ENCODE measurements around the gene CAPZA1. TPM values are rescaled to one million over a fixed set of nuclear protein-coding genes. Genes with fewer than 3 reads are reported as not detected.

The CAPZA1 gene
- total RNA-seq, 1 experiment from 2014 or later, result 97.5 TPM

GRCh38 chr1:112636056-112636455, 16.4 kb downstream of the CAPZA1 start:
- Mint-ChIP-seq H3K4me1 (peaks cover 6% of the 10 kb centered on the region), H3K36me3 (peaks cover 10% of the 10 kb centered on the region), H3K27ac (no peak overlapping the region), H3K9me3 (peaks cover 10% of the 10 kb centered on the region), H3K27me3 (ENCODE audit: low read depth) (no peaks in the 10 kb centered on the region), H3K4me3 (no peak overlapping the region)
- ChIA-PET CTCF (interaction anchor here (0.6 kb wide), 1 partner anchor 159 kb away, joined by 5 read pairs; no protein-coding TSS in a partner anchor), POLR2A (interaction anchor here (0.6 kb wide), 1 partner anchor 13 kb away, joined by 3 read pairs; no protein-coding TSS in a partner anchor)
- TF ChIP-seq NR1H2 (CRISPR knock-in tag; IDR thresholded peaks at IDR 0.05), result no peak
- no peak for TF ChIP-seq FOXP1 (CRISPR knock-in tag; IDR thresholded peaks at IDR 0.05; ENCODE audit: borderline replicate concordance)
- TF ChIP-seq ZSCAN18 (CRISPR knock-in tag; IDR thresholded peaks at IDR 0.05), result no peak
- TF ChIP-seq ZNF138 (CRISPR knock-in tag; conservative IDR thresholded peaks at IDR 0.05), result no peak
- no peak for TF ChIP-seq IRF2 (CRISPR knock-in tag; IDR thresholded peaks at IDR 0.05; ENCODE audit: borderline replicate concordance, low read depth)
- no peak for TF ChIP-seq KAT7 (CRISPR knock-in tag; IDR thresholded peaks at IDR 0.05; ENCODE audit: borderline replicate concordance)
- no peak for TF ChIP-seq ATF1 (CRISPR knock-in tag; IDR thresholded peaks at IDR 0.05)
- no peak for TF ChIP-seq ZBTB21 (CRISPR knock-in tag; IDR thresholded peaks at IDR 0.05; ENCODE audit: borderline replicate concordance)
- no peak for TF ChIP-seq NR2C2 (CRISPR knock-in tag; IDR thresholded peaks at IDR 0.05)
- no peak for TF ChIP-seq GRHL2 (CRISPR knock-in tag; IDR thresholded peaks at IDR 0.05; ENCODE audit: insufficient replicate concordance, severe bottlenecking)
- ATAC-seq (no peak), DNase-seq (ENCODE audit: low spot score) (no peak)

GRCh38 chr1:112636597-112637253, 17.1 kb downstream of the CAPZA1 start:
- Mint-ChIP-seq H3K36me3 (peaks cover 10% of the 10 kb centered on the region), H3K4me3 (no peak overlapping the region), H3K27ac (no peak overlapping the region), H3K27me3 (ENCODE audit: low read depth) (no peaks in the 10 kb centered on the region), H3K9me3 (peaks cover 10% of the 10 kb centered on the region), H3K4me1 (peaks cover 6% of the 10 kb centered on the region)
- ATAC-seq (no peak), DNase-seq (ENCODE audit: low spot score) (no peak)
- POLR2A ChIA-PET, result no interaction called here
- CTCF ChIA-PET, result no interaction called here
- no peak for TF ChIP-seq TEAD4 (CRISPR knock-in tag; IDR thresholded peaks at IDR 0.05)
- no peak for TF ChIP-seq PREB (CRISPR knock-in tag; IDR thresholded peaks at IDR 0.05; ENCODE audit: borderline replicate concordance)
- no peak for TF ChIP-seq ATF2 (CRISPR knock-in tag; IDR thresholded peaks at IDR 0.05; ENCODE audit: borderline replicate concordance, low read depth)
- no peak for TF ChIP-seq ZNF121 (CRISPR knock-in tag; IDR thresholded peaks at IDR 0.05)
- TF ChIP-seq FOXP1 (CRISPR knock-in tag; IDR thresholded peaks at IDR 0.05; ENCODE audit: borderline replicate concordance), result no peak
- no peak for TF ChIP-seq CREB1 (CRISPR knock-in tag; IDR thresholded peaks at IDR 0.05)
- TF ChIP-seq ELF4 (CRISPR knock-in tag; IDR thresholded peaks at IDR 0.05; ENCODE audit: low read depth), result no peak
- TF ChIP-seq GRHL2 (CRISPR knock-in tag; IDR thresholded peaks at IDR 0.05; ENCODE audit: insufficient replicate concordance, severe bottlenecking), result no peak
- no peak for TF ChIP-seq USF2 (CRISPR knock-in tag; IDR thresholded peaks at IDR 0.05)
- TF ChIP-seq HMGA2 (CRISPR knock-in tag; IDR thresholded peaks at IDR 0.05), result no peak
